ENCODE data around the gene ENAH. TPM values are rescaled to one million over a fixed set of nuclear protein-coding genes. Genes with fewer than 3 reads are reported as not detected.
"Not testable (repeated sequence)": the region's sequence is repeated elsewhere in the genome, so short reads cannot be mapped to it uniquely, and the experiment has no call there.

Gene ENAH
- total and polyA plus RNA-seq, 9 donors = 59.4 to 178 (median 149) TPM

DNA sequence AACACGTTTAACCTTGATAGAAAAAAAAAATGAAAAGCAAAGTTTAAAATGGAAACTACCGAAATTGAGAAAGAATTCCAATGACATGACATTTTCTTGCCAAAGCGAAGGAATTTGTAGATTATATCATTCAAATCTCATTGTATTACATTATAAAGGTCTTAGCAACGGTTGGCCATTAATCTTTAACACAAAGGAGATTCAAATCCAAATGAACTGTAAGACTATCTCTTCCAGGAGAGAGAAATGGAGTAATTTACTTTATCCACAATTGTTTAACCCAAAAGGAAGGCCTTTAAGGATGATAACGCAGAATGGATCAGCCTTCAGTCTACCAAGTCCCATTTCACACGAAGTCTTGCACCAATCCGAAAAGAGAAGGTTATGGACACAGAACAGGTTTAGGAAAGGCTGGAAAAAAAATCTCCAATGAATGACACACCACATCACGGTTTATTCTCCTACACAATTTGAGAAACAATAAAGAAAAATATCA lies 1.5 kb downstream of the ENAH start:
- H3K27me3 ChIP-seq (ENCODE audit: control insufficient read depth, insufficient read depth, low read length) = no peaks in the 10 kb centered on the region
- no CpG with 5 or more reads among the region's 8 CpGs for WGBS (ENCODE audit: insufficient coverage)
- H3K9me3 ChIP-seq (replicated peaks; ENCODE audit: control insufficient read depth, low read depth, low read length) = no peaks in the 10 kb centered on the region
- peak; percentile 61 for DNase-seq
- peak overlapping the region; percentile 94 for H3K27ac ChIP-seq (ENCODE audit: low read length)
- H3K4me1 ChIP-seq (ENCODE audit: control insufficient read depth, insufficient read depth, low read length) = peaks cover 19% of the 10 kb centered on the region
- no peaks in the 10 kb centered on the region for H3K36me3 ChIP-seq (ENCODE audit: control insufficient read depth, insufficient read depth, low read length)
- peak overlapping the region; percentile 93 for H3K4me3 ChIP-seq (ENCODE audit: low read length)

DNA sequence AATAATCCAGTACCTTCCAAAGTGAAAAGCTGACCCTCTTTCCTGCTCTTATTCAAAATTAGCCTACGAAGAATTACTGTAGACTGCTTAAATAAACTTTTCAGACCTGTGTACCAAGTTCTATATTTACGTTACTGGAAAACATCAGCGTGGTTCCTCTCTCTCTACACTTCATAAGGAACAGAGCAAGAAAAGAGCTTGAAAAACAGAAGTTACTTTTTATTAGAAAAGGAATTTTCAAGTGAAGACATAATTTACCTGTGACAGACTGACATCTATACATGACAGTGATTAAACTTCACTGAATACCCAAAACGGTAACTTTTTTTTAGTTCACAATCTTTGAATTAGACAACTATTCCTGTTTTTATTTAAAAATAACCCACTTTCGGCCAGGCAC lies 2.7 kb downstream of the ENAH start:
- Histone ChIP-seq H3K27me3 (ENCODE audit: control insufficient read depth, insufficient read depth, low read length) (no peaks in the 10 kb centered on the region), H3K9me3 (replicated peaks; ENCODE audit: control insufficient read depth, low read depth, low read length) (no peaks in the 10 kb centered on the region), H3K4me1 (ENCODE audit: control insufficient read depth, insufficient read depth, low read length) (peaks cover 12% of the 10 kb centered on the region), H3K36me3 (ENCODE audit: control insufficient read depth, insufficient read depth, low read length) (no peaks in the 10 kb centered on the region), H3K4me3 (ENCODE audit: low read length) (peak overlapping the region; percentile 14), H3K27ac (ENCODE audit: low read length) (peak overlapping the region; percentile 65)
- no peak for DNase-seq
- WGBS (ENCODE audit: insufficient coverage) = no CpG with 5 or more reads among the region's 5 CpGs

DNA sequence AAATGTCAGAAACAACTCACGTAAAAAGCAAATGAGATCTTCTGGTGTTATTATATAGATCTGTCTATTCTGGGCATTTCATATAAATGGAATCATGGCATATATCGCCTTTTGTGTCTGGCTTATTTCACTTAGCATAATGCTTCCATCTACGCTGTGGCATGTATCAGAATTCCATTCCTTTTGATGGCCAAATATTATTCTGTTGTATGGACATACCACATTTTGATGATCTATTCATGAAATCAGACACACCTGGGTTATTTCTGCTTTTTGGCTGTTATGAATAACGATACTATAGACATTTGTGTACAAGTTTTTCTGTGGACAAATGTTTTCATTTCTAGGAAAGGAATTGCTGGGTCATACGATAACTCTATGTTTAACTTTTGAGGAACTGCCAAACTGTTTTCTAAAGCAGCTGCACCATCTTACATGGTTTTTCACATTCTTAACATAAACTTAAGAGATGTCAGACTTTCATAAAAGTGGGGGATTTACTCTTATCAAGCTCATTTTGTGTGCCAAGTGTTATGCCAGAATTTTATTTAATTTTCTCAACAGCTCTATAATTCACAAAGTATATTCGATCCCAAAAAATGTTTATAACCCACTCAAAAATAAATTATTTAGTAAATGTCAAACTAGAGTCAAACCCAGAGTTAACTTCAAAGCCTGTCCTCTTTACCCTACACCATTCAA lies 7.6 kb downstream of the ENAH start:
- no CpG with 5 or more reads among the region's 6 CpGs for WGBS (ENCODE audit: insufficient coverage)
- Histone ChIP-seq H3K9me3 (replicated peaks; ENCODE audit: control insufficient read depth, low read depth, low read length) (no peaks in the 10 kb centered on the region), H3K27me3 (ENCODE audit: control insufficient read depth, insufficient read depth, low read length) (no peaks in the 10 kb centered on the region), H3K36me3 (ENCODE audit: control insufficient read depth, insufficient read depth, low read length) (peaks cover 11% of the 10 kb centered on the region), H3K4me3 (ENCODE audit: low read length) (no peak overlapping the region), H3K27ac (ENCODE audit: low read length) (no peak overlapping the region), H3K4me1 (ENCODE audit: control insufficient read depth, insufficient read depth, low read length) (no peaks in the 10 kb centered on the region)
- DNase-seq = no peak

DNA sequence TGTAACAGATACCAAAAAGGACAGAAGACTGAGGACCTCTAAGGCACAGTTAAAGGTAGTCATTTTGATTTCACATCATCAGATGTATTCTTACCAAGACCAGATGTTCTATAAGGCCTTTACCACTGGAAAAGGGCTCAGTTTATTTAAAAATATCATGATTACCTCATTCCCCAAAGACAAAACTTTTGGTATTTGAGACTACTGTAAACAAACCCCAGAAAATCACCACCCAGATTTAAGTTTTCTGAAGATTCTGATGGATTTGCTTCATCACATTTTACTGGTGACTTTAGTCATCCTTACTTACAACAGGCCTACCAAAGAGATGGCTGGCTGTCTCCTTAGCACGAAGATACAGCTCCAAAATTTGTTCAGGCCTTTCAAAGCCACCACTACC lies 8.3 kb downstream of the ENAH start:
- no peaks in the 10 kb centered on the region for H3K27me3 ChIP-seq (ENCODE audit: control insufficient read depth, insufficient read depth, low read length)
- 100% methylated on average over 1 of the region's 1 CpG for WGBS (ENCODE audit: insufficient coverage)
- H3K4me3 ChIP-seq (ENCODE audit: low read length) = no peak overlapping the region
- no peaks in the 10 kb centered on the region for H3K9me3 ChIP-seq (replicated peaks; ENCODE audit: control insufficient read depth, low read depth, low read length)
- peaks cover 12% of the 10 kb centered on the region for H3K36me3 ChIP-seq (ENCODE audit: control insufficient read depth, insufficient read depth, low read length)
- no peaks in the 10 kb centered on the region for H3K4me1 ChIP-seq (ENCODE audit: control insufficient read depth, insufficient read depth, low read length)
- no peak overlapping the region for H3K27ac ChIP-seq (ENCODE audit: low read length)
- no peak for DNase-seq

DNA sequence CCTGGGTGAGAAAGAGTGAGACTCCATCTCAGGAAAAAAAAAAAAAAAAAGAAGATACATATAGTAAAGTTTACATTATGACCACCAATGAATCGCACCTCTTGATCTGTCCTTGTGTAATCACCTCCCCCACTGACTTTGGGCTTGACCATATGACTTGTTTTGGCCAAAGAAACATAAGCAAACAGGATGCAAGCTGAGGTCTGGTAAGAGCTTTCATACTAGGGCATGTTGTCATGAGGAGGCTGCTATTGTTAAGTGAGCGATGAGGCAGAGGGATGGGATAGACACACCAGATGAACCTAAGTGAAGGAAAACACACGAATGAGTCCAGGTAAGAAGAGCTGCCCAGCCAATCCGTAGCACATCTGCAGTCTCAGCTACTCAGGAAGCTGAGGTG lies 10.7 kb downstream of the ENAH start:
- no peak overlapping the region for H3K27ac ChIP-seq (ENCODE audit: low read length)
- no peaks in the 10 kb centered on the region for H3K27me3 ChIP-seq (ENCODE audit: control insufficient read depth, insufficient read depth, low read length)
- 84% methylated on average over 3 of the region's 4 CpGs for WGBS (ENCODE audit: insufficient coverage)
- no peaks in the 10 kb centered on the region for H3K4me1 ChIP-seq (ENCODE audit: control insufficient read depth, insufficient read depth, low read length)
- peaks cover 3% of the 10 kb centered on the region for H3K9me3 ChIP-seq (replicated peaks; ENCODE audit: control insufficient read depth, low read depth, low read length)
- no peak for DNase-seq
- H3K4me3 ChIP-seq (ENCODE audit: low read length) = no peak overlapping the region
- H3K36me3 ChIP-seq (ENCODE audit: control insufficient read depth, insufficient read depth, low read length) = peaks cover 19% of the 10 kb centered on the region

DNA sequence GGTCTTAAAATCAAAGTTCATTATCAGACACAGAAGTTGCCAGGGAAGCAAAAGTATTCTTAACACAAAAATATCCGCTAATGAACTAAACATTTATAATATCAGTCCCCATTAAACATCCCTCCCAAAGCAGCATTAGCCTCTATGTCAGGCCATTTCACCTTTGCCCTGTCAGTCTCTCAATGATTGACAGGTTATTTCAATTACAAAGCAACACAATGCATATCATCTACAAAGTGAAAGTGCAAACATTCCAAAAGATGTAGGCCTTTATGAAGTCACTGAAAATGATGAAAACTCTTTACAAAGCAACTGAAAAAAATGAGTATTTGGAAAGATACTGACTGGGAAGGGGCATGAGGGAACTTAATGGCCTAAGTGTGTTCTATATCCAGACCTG lies 14.1 kb downstream of the ENAH start:
- WGBS (ENCODE audit: insufficient coverage) = 100% methylated on average over 1 of the region's 1 CpG
- no peaks in the 10 kb centered on the region for H3K4me1 ChIP-seq (ENCODE audit: control insufficient read depth, insufficient read depth, low read length)
- H3K27me3 ChIP-seq (ENCODE audit: control insufficient read depth, insufficient read depth, low read length) = no peaks in the 10 kb centered on the region
- H3K9me3 ChIP-seq (replicated peaks; ENCODE audit: control insufficient read depth, low read depth, low read length) = peaks cover 3% of the 10 kb centered on the region
- no peak overlapping the region for H3K27ac ChIP-seq (ENCODE audit: low read length)
- peaks cover 19% of the 10 kb centered on the region for H3K36me3 ChIP-seq (ENCODE audit: control insufficient read depth, insufficient read depth, low read length)
- H3K4me3 ChIP-seq (ENCODE audit: low read length) = no peak overlapping the region
- DNase-seq = no peak

GRCh38 chr1:225637651-225638199 lies 15.2 kb downstream of the ENAH start:
- H3K9me3 ChIP-seq (replicated peaks; ENCODE audit: control insufficient read depth, low read depth, low read length) = peaks cover 3% of the 10 kb centered on the region
- no peak overlapping the region for H3K4me3 ChIP-seq (ENCODE audit: low read length)
- H3K4me1 ChIP-seq (ENCODE audit: control insufficient read depth, insufficient read depth, low read length) = no peaks in the 10 kb centered on the region
- H3K27me3 ChIP-seq (ENCODE audit: control insufficient read depth, insufficient read depth, low read length) = no peaks in the 10 kb centered on the region
- 89% methylated on average over 3 of the region's 3 CpGs for WGBS (ENCODE audit: insufficient coverage)
- peaks cover 11% of the 10 kb centered on the region for H3K36me3 ChIP-seq (ENCODE audit: control insufficient read depth, insufficient read depth, low read length)
- no peak overlapping the region for H3K27ac ChIP-seq (ENCODE audit: low read length)
- no peak for DNase-seq

DNA sequence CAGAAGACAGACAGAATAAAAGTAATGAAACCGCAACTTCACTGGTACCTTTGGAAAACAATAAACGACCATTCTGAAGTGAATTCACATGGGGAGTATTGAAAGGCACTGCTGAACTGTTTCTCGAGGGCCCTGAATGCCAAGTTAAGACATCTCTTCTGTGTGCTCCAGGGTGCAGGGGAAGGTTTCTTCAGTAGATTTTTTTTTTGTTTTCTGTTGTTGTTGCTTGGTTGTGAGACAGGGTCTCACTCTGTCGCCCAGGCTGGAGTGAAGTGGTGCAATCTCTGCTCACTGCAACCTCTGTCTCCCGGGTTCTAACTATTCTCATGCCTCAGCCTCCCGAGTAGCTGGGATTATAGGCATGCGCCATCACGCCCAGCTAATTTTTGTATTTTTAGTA lies 15.9 kb downstream of the ENAH start:
- H3K27ac ChIP-seq (ENCODE audit: low read length); H3K4me3 ChIP-seq (ENCODE audit: low read length); H3K9me3 ChIP-seq (replicated peaks; ENCODE audit: control insufficient read depth, low read depth, low read length); H3K4me1 ChIP-seq (ENCODE audit: control insufficient read depth, insufficient read depth, low read length); H3K36me3 ChIP-seq (ENCODE audit: control insufficient read depth, insufficient read depth, low read length); H3K27me3 ChIP-seq (ENCODE audit: control insufficient read depth, insufficient read depth, low read length); DNase-seq: not testable (repeated sequence)
- 93% methylated on average over 2 of the region's 8 CpGs for WGBS (ENCODE audit: insufficient coverage)

- peaks cover 8% of the 10 kb centered on the region for H3K36me3 ChIP-seq (ENCODE audit: control insufficient read depth, insufficient read depth, low read length)
- no peaks in the 10 kb centered on the region for H3K27me3 ChIP-seq (ENCODE audit: control insufficient read depth, insufficient read depth, low read length)
- no peak for DNase-seq
- H3K9me3 ChIP-seq (replicated peaks; ENCODE audit: control insufficient read depth, low read depth, low read length) = peaks cover 3% of the 10 kb centered on the region
- H3K4me3 ChIP-seq (ENCODE audit: low read length) = no peak overlapping the region
- no peak overlapping the region for H3K27ac ChIP-seq (ENCODE audit: low read length)
- no peaks in the 10 kb centered on the region for H3K4me1 ChIP-seq (ENCODE audit: control insufficient read depth, insufficient read depth, low read length)
These were observed 17.3 kb downstream of the ENAH start for GRCh38 chr1:225635649-225636048.

GRCh38 chr1:225632836-225633235 lies 20.1 kb downstream of the ENAH start:
- not testable (repeated sequence) for H3K9me3 ChIP-seq (replicated peaks; ENCODE audit: control insufficient read depth, low read depth, low read length); H3K4me1 ChIP-seq (ENCODE audit: control insufficient read depth, insufficient read depth, low read length); H3K27me3 ChIP-seq (ENCODE audit: control insufficient read depth, insufficient read depth, low read length); DNase-seq; H3K27ac ChIP-seq (ENCODE audit: low read length); H3K4me3 ChIP-seq (ENCODE audit: low read length); H3K36me3 ChIP-seq (ENCODE audit: control insufficient read depth, insufficient read depth, low read length)
- WGBS (ENCODE audit: insufficient coverage) = no CpG with 5 or more reads among the region's 4 CpGs

Measured in muscle of leg (tissue), 11 donors.